ENCODE measurements around the gene CAVIN1. TPM values are rescaled to one million over a fixed set of nuclear protein-coding genes. Genes with fewer than 3 reads are reported as not detected.

CAVIN1 gene
- polyA plus RNA-seq, 1 experiment, result 734 TPM

- TF ChIP-seq CTCF (IDR thresholded peaks at IDR 0.05; ENCODE audit: insufficient read depth, low read depth, low read length), result no peak
- H3K36me3 ChIP-seq (ENCODE audit: control insufficient read depth, insufficient read depth, low read length), result peaks cover 3% of the 10 kb centered on the region
- peak; percentile 70 for DNase-seq (ENCODE audit: low read depth)
- no peaks in the 10 kb centered on the region for H3K27me3 ChIP-seq (ENCODE audit: control insufficient read depth, insufficient read depth, low read length)
- H3K4me3 ChIP-seq (ENCODE audit: low read depth, low read length), result no peak overlapping the region
- ChIA-PET CTCF (interaction anchor here (0.6 to 1.3 kb wide), 7 partner anchors 11 to 146 kb away, joined by 3 to 6 read pairs (median 4); no protein-coding TSS in a partner anchor), POLR2A (interaction anchor here (0.6 to 1.3 kb wide), 2 partner anchors 13 to 123 kb away, joined by 4 to 8 read pairs; partner anchors contain the start of gene CAVIN1)
Measured at GRCh38 chr17:42409523-42410318, 13.3 kb downstream of the CAVIN1 start.

- ChIA-PET POLR2A (interaction anchor here (0.5 to 0.7 kb wide), 3 partner anchors 112 to 186 kb away, joined by 4 to 11 read pairs (median 10); no protein-coding TSS in a partner anchor), CTCF (interaction anchor here (0.9 to 1.7 kb wide), 4 partner anchors 12 to 110 kb away, joined by 3 to 4 read pairs (median 4); no protein-coding TSS in a partner anchor)
- no peak for DNase-seq (ENCODE audit: low read depth)
Measured at GRCh38 chr17:42408061-42408460, 15.0 kb downstream of the CAVIN1 start.

GRCh38 chr17:42407289-42407836, 15.7 kb downstream of the CAVIN1 start:
- no peak for DNase-seq (ENCODE audit: low read depth)
- H3K4me3 ChIP-seq (ENCODE audit: low read depth, low read length), result no peak overlapping the region
- CTCF ChIA-PET, result interaction anchor here (0.9 to 2.2 kb wide), 5 partner anchors 13 to 110 kb away, joined by 3 to 23 read pairs (median 4); no protein-coding TSS in a partner anchor
- no peaks in the 10 kb centered on the region for H3K27me3 ChIP-seq (ENCODE audit: control insufficient read depth, insufficient read depth, low read length)
- POLR2A ChIA-PET, result interaction anchor here (0.6 to 0.8 kb wide), 2 partner anchors 13 to 16 kb away, joined by 3 read pairs; no protein-coding TSS in a partner anchor
- H3K36me3 ChIP-seq (ENCODE audit: control insufficient read depth, insufficient read depth, low read length), result peaks cover 17% of the 10 kb centered on the region
- TF ChIP-seq CTCF (IDR thresholded peaks at IDR 0.05; ENCODE audit: insufficient read depth, low read depth, low read length), result no peak

More at GRCh38 chr17:42408061-42408460, 15.0 kb downstream of the CAVIN1 start:
- peaks cover 16% of the 10 kb centered on the region for H3K36me3 ChIP-seq (ENCODE audit: control insufficient read depth, insufficient read depth, low read length)
- H3K27me3 ChIP-seq (ENCODE audit: control insufficient read depth, insufficient read depth, low read length), result no peaks in the 10 kb centered on the region
- no peak for TF ChIP-seq CTCF (IDR thresholded peaks at IDR 0.05; ENCODE audit: insufficient read depth, low read depth, low read length)
- no peak overlapping the region for H3K4me3 ChIP-seq (ENCODE audit: low read depth, low read length)

GRCh38 chr17:42406615-42407288, 16.3 kb downstream of the CAVIN1 start:
- no peaks in the 10 kb centered on the region for H3K27me3 ChIP-seq (ENCODE audit: control insufficient read depth, insufficient read depth, low read length)
- POLR2A ChIA-PET, result interaction anchor here (0.6 to 0.8 kb wide), 3 partner anchors 13 to 19 kb away, joined by 3 to 4 read pairs (median 3); partner anchors contain the start of gene STAT3
- H3K36me3 ChIP-seq (ENCODE audit: control insufficient read depth, insufficient read depth, low read length), result peaks cover 19% of the 10 kb centered on the region
- no peak for DNase-seq (ENCODE audit: low read depth)
- H3K4me3 ChIP-seq (ENCODE audit: low read depth, low read length), result no peak overlapping the region
- TF ChIP-seq CTCF (IDR thresholded peaks at IDR 0.05; ENCODE audit: insufficient read depth, low read depth, low read length), result no peak
- CTCF ChIA-PET, result interaction anchor here (0.9 to 2.2 kb wide), 10 partner anchors 10 to 89 kb away, joined by 3 to 23 read pairs (median 4); no protein-coding TSS in a partner anchor

Data from BJ (cell line).